Measurements from ENCODE around the gene RPS18. TPM values are rescaled to one million over a fixed set of nuclear protein-coding genes. Genes with fewer than 3 reads are reported as not detected.
"Not testable (repeated sequence)": the region's sequence is repeated elsewhere in the genome, so short reads cannot be mapped to it uniquely, and the experiment has no call there.

Gene RPS18
- total RNA-seq (2021), result 3,216 and 3,296 TPM in 2 replicates
- long read RNA-seq, transcript RPS18-230 (6 exons, 613 nt), result major isoform, 514 of 585 reads
- long read RNA-seq, transcript RPS18-236 (5 exons, 996 nt), result minor isoform, 47 of 585 reads
- long read RNA-seq, partial matches to known transcripts, result 8 of 585 reads
- long read RNA-seq, other reads (novel, unspliced or antisense), result 14 of 585 reads

DNA sequence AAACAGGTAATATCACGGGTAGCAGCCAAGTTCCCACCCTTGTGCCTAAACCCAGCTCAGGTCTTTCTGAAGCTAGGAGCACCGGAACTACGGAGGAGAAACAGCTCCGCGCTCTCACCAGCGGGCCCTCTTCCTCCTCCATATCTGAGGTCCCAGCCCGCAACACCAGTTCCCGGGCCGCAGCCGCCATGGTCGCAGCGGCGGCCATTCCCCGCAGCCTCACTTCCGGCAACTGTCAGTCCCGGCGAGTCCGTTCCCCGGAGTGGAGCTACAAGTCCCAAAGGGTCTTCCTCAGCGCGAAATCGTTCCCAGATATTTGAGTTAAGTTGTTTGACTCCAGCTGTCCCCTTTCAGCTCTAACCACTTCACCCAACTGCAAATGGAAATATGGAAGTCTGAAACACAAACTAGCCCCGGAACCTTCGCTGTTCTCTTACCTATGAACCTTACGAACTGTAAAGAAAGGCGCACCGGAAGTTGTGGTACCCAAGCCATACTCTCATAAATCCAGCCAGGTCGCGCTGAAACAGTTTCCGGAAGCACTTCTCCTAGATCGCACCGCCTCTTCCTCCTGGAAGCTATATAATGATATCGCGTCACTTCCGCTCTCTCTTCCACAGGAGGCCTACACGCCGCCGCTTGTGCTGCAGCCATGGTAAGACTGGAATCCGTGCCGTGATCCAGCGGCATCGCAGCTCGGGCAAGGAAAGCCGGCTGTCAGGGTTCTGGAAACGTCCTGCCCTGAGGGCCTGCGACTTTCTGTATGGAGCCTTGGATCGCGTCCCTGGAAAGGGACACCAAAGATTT lies at the start of gene RPS18, which contains the start of gene VPS52:
RPS18 (plus strand) TSS at position 608 of the 807 bp plus-strand sequence; CDS start at position 653, 45 bp downstream.
VPS52 (minus strand) TSS at position 409 of the 807 bp plus-strand sequence; CDS start at position 208, 201 bp downstream.
- Histone ChIP-seq H2AK5ac (ENCODE audit: insufficient read length, low read length) (no peak within 1 kb of the TSS), H4K5ac (ENCODE audit: insufficient read length, low read depth, low read length) (peak within 1 kb of the TSS; percentile 23), H2BK120ac (ENCODE audit: low read depth, low read length, poor library complexity, severe bottlenecking) (peak within 1 kb of the TSS; percentile 0), H3K9ac (ENCODE audit: extremely low read depth, insufficient read length, low read length) (peak within 1 kb of the TSS; percentile 99), H2BK15ac (ENCODE audit: low read depth, low read length) (no peak within 1 kb of the TSS), H3K14ac (ENCODE audit: insufficient read depth, low read length) (peak within 1 kb of the TSS; percentile 95; the same call in 1 of the 2 replicates), H3K4me2 (ENCODE audit: insufficient read depth, insufficient read length, low read length) (peak within 1 kb of the TSS; percentile 86), H2AFZ (ENCODE audit: low read length) (peak within 1 kb of the TSS; percentile 91), H3K4ac (ENCODE audit: low read depth, low read length) (no peak within 1 kb of the TSS; the same call in 1 of the 2 replicates), H3K56ac (ENCODE audit: insufficient read length, low read depth, low read length) (peak within 1 kb of the TSS; percentile 31), H3K27ac (ENCODE audit: insufficient read length, low read depth, low read length) (peak within 1 kb of the TSS; percentile 74), H4K8ac (replicated peaks; ENCODE audit: insufficient read length, low read depth, low read length) (peak within 1 kb of the TSS; percentile 23), H4K91ac (ENCODE audit: insufficient read length, low read depth, low read length) (no peak within 1 kb of the TSS), H3K23ac (ENCODE audit: insufficient read length, low read depth, low read length) (no peak within 1 kb of the TSS), H3K18ac (ENCODE audit: insufficient read length, low read depth, low read length) (peak within 1 kb of the TSS; percentile 96), H3K79me1 (ENCODE audit: insufficient read depth, low read depth, low read length, poor library complexity, severe bottlenecking) (no peaks in the 10 kb centered on the region), H2BK12ac (ENCODE audit: insufficient read length, low read depth, low read length) (peak within 1 kb of the TSS; percentile 66), H4K20me1 (ENCODE audit: control insufficient read depth, insufficient read depth, insufficient read length) (no peaks in the 10 kb centered on the region), H2BK20ac (ENCODE audit: low read depth, low read length, poor library complexity, severe bottlenecking) (no peak within 1 kb of the TSS), H3K79me2 (ENCODE audit: insufficient read depth, low read length) (peaks cover 23% of the 10 kb centered on the region; the same call in 1 of the 2 replicates), H3K9me3 (ENCODE audit: control insufficient read depth, low read depth, low read length) (no peaks in the 10 kb centered on the region), H3K4me1 (ENCODE audit: insufficient read depth, low read length) (no peaks in the 10 kb centered on the region; the same call in 1 of the 2 replicates), H2BK5ac (ENCODE audit: insufficient read length, low read length) (peak within 1 kb of the TSS; percentile 90), H3T11ph (ENCODE audit: low read length) (no peak within 1 kb of the TSS), H3K23me2 (ENCODE audit: insufficient read length, low read depth, low read length, poor library complexity, severe bottlenecking) (peaks cover 4% of the 10 kb centered on the region), H3K27me3 (ENCODE audit: insufficient read depth, low read length) (no peaks in the 10 kb centered on the region)
- H3K27ac Mint-ChIP-seq, result peak within 1 kb of the TSS; percentile 99 to 100 (median 100)
- peaks cover 46 to 77% (median 77%) of the 10 kb centered on the region in 3 experiments for H3K36me3 Mint-ChIP-seq (ENCODE audit: insufficient read depth in 1 of 3, low read depth in 3 of 3)
- peak; percentile 96 for DNase-seq
- no CpG with 5 or more reads among the region's 48 CpGs for WGBS (ENCODE audit: extremely low coverage, insufficient read length, low lambda C conversion rate)
- no peaks in the 10 kb centered on the region; a peak in 1 of 5 replicates for H3K9me3 Mint-ChIP-seq
- H3K4me3 Mint-ChIP-seq, result peak within 1 kb of the TSS; percentile 89 to 94
- H3K27me3 Mint-ChIP-seq (ENCODE audit: low read depth), result no peaks in the 10 kb centered on the region; the same call in 1 of the 2 replicates
- no peak for TF ChIP-seq CTCF (conservative IDR thresholded peaks at IDR 0.05)
- peaks cover 30 to 46% of the 10 kb centered on the region in 2 experiments for H3K4me1 Mint-ChIP-seq

- not testable (repeated sequence) for H3K23me2 ChIP-seq (ENCODE audit: insufficient read length, low read depth, low read length, poor library complexity, severe bottlenecking); H2AK5ac ChIP-seq (ENCODE audit: insufficient read length, low read length); H3K56ac ChIP-seq (ENCODE audit: insufficient read length, low read depth, low read length); H3K9me3 Mint-ChIP-seq; H2BK15ac ChIP-seq (ENCODE audit: low read depth, low read length); H2BK120ac ChIP-seq (ENCODE audit: low read depth, low read length, poor library complexity, severe bottlenecking); H3K18ac ChIP-seq (ENCODE audit: insufficient read length, low read depth, low read length); H2BK20ac ChIP-seq (ENCODE audit: low read depth, low read length, poor library complexity, severe bottlenecking); H3K9ac ChIP-seq (ENCODE audit: extremely low read depth, insufficient read length, low read length); H3K23ac ChIP-seq (ENCODE audit: insufficient read length, low read depth, low read length); H4K5ac ChIP-seq (ENCODE audit: insufficient read length, low read depth, low read length); H3T11ph ChIP-seq (ENCODE audit: low read length); H3K79me2 ChIP-seq (ENCODE audit: insufficient read depth, low read length); H3K36me3 Mint-ChIP-seq (ENCODE audit: insufficient read depth in 1 of 3, low read depth in 3 of 3); H3K79me1 ChIP-seq (ENCODE audit: insufficient read depth, low read depth, low read length, poor library complexity, severe bottlenecking); H4K20me1 ChIP-seq (ENCODE audit: control insufficient read depth, insufficient read depth, insufficient read length); H4K8ac ChIP-seq (replicated peaks; ENCODE audit: insufficient read length, low read depth, low read length); H2BK12ac ChIP-seq (ENCODE audit: insufficient read length, low read depth, low read length); DNase-seq; H3K9me3 ChIP-seq (ENCODE audit: control insufficient read depth, low read depth, low read length); H2AFZ ChIP-seq (ENCODE audit: low read length); H3K27me3 ChIP-seq (ENCODE audit: insufficient read depth, low read length); H2BK5ac ChIP-seq (ENCODE audit: insufficient read length, low read length); H3K27ac ChIP-seq (ENCODE audit: insufficient read length, low read depth, low read length); H4K91ac ChIP-seq (ENCODE audit: insufficient read length, low read depth, low read length); H3K4ac ChIP-seq (ENCODE audit: low read depth, low read length); H3K14ac ChIP-seq (ENCODE audit: insufficient read depth, low read length); H3K4me1 ChIP-seq (ENCODE audit: insufficient read depth, low read length)
- H3K4me1 Mint-ChIP-seq, result peaks cover 14 to 16% of the 10 kb centered on the region in 2 experiments
- H3K4me3 Mint-ChIP-seq, result peak overlapping the region; percentile 31 to 53
- peak overlapping the region in 2 of 3 experiments; percentile 75 to 92; a peak in 3 of 7 replicates for H3K27ac Mint-ChIP-seq
- H3K4me2 ChIP-seq (ENCODE audit: insufficient read depth, insufficient read length, low read length), result peak overlapping the region; percentile 19
- peaks cover 38% of the 10 kb centered on the region for H3K27me3 Mint-ChIP-seq (ENCODE audit: low read depth)
- WGBS (ENCODE audit: extremely low coverage, insufficient read length, low lambda C conversion rate), result no CpG with 5 or more reads among the region's 14 CpGs
Observed at GRCh38 chr6:33226503-33227120, 45.3 kb upstream of the RPS18 start.

Data from H9 (cell line).